A204.1 (cell line): Measurements from ENCODE around the gene MOB3A.

Experiments used
- FAIRE-seq: peaks from 2 replicates; lab custom pipeline; 2012; peaks lifted over from hg19 to GRCh38; lab: Jason Lieb, UNC

The MOB3A gene

DNA sequence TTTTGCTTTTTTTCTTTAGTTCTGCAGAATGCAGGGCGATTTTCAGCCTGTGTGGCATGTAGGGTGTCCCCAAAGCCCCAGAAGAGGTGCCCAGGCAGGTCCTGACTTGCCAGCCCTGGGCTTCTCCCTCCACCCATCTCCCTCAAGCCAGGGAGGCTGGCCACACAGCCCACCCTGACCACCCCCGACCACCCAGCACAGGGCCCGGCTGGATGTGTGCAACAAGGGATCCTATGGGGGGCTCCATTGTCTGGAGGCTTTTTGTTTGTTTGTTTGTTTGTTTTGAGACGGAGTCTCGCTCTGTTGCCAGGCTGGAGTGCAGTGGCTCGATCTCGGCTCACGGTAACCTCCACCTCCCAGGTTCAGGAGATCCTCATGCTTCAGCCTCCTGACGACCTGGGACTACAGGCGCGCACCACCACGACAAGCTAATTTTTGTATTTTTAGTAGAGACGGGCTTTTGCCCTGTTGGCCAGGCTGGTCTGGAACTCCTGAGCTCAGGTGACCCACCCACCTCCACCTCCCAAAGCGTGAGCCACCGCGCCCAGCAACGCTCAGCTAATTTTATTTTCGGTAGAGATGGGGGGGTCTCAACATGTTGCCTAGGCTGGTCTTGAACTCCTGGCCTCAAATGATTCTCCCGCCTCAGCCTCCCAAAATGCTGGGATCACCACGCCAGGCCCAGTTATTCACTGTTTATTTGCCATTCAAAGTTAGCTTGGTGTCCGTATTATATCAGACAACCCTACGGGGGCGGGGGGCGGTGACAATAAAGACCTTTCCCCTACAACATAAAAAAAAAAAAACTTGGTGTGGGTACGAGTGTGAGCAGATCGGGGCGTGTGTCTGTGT, 37.3 kb downstream of the MOB3A start:
- FAIRE-seq, result no peak

DNA sequence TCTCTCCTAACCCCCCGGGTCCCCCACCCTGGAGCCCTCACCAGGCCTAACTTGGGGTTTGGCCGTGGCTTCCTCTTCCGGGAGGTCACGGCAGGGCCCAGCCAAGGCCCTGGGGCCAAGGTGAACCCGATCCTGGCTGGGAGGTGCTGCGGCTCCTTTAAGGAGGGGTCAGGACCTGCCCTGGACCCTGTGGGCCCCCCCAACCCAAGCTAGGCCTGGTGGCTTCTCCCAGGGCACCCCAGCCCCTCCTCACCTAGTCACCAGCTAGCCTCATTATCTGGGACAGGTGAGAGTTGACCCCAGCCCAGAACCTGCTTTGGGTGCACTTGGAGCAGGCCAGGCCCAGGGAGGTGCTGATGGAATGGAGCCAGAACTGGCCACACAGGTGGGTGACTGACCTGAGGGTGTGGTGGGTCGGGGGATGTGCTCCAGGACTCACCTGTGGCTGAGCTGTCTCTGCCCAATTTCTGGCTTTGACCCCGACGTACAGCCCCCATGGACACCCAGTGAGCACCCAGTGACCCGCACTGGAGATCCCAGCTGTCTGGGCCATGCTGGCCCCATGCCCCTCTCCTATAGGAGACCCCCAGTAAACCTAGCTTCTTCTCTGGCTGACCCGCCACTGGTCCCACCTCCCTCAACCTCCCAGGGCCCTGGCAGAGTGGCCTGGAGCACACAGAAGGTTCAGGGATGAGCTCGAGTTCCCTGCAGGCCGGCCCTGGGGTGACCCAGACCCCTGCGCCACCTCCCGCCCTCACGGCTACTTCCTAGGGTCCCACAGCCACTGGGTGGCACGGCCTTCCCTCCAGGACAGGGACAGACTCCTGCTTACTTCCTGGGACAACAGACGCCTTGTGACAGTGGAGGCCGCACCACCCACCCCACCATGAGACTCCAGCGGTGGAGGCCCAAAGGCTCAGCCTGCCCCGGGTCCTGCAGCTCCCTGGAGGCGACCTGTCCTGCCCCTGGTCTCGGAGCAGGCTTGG, 38.3 kb downstream of the MOB3A start:
- no peak for FAIRE-seq

- no peak for FAIRE-seq
These were observed 39.3 kb downstream of the MOB3A start for GRCh38 chr19:2056837-2057192.

GRCh38 chr19:2055931-2056836, 39.9 kb downstream of the MOB3A start:
- no peak for FAIRE-seq

DNA sequence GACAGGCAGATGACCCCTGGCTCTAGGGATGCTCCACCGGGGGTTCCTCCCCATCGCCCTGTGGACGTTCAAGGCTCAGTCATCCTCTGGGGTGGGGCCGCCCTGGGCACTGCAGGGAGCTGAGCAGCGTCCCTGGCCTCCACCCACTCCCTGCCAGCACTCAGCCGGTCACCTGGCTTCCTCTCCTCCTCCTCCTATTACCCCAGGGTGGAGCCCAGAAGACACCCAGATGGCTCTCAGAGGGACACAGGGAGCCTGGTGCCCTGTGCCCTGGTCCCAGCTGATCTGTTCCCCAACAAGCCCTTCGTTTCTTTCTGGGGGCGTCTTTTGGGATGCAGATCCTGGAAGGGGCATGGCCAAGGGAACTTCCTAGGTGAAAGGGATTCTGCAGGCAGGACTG, 41.4 kb downstream of the MOB3A start:
- FAIRE-seq, result no peak

- FAIRE-seq, result no peak
These were observed 42.3 kb downstream of the MOB3A start for GRCh38 chr19:2053601-2054389.

DNA sequence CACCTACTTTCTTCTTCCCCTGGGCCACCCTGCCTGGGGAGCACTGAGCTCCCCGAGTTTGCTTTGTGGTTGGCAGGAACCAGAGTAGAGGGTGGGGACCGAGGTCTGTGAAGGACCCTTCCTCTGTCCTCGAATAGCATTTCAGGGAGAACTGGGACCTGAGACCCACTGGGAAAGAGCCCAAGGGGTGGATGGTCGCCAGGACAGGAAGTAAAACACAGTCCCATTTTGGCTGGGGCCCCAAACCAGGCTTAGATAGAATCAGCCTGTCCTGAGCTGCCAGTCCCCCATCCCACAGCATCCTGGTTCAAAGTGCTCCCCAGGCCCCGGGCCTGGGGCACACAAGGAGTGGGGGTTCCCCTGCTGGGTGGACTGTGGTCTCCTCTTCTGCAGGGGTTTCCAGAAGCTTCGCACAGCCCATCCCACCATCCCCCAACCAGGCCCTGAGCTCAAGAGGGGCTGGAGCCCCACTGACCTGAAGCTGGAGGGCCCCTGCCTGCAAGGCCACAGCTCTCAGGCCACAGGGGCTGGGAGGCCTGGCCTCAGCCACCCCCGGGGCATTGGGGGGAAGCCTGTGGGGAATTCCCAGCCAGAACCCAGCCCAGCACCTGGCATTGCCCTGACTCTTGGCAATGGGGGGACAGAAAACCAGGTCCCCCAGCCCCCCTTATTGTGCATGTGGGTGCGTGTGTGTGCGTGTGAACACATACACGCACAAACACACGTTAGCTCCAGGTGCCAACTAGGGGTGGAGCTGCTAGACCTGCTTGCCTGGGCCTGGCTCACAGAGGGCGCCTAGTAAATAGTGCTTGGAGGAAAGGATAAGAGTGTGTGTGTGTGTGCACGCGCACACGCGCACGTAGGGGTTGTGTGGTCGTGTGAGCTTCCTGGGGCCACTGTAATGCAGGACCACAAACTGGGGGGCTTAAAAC, 44.1 kb downstream of the MOB3A start:
- no peak for FAIRE-seq

- no peak for FAIRE-seq
These were observed 44.9 kb downstream of the MOB3A start, which contains the start of gene MKNK2 for GRCh38 chr19:2050991-2051772. Gene MKNK2 (minus strand): TSS chr19:2051244. CDS start chr19:2050851, 393 bp downstream.

DNA sequence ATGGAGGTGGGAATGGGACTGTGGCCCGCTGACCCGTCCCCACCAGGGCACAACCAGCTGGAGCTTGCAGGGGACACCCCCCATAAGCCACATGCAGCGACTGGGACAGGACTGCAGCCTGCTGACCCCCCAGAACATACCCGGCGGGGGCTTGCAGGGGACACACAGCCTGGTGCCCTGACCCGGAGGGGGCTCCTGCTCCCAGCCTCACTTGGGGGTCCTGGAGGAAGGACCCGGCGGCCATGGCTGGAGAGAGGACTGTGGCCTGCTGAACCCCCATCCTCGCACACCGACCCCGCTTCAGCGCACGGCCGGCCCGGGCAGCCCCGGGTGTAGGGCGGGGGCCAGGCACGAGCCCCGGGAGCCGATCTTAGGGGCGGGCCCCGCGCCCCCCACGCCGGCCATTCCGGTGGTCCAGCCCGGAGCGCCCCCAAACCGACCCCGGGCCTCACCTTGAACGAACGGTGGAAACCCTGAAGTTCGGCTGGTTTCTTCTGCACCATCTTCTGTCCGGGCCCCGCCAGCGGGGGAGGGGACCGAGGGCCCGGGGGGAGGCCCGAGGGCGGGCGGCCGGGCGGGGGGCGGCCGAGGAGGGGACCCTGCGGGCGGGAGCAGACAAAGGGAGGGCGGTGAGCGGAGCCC, 45.7 kb downstream of the MOB3A start:
- no peak for FAIRE-seq

DNA sequence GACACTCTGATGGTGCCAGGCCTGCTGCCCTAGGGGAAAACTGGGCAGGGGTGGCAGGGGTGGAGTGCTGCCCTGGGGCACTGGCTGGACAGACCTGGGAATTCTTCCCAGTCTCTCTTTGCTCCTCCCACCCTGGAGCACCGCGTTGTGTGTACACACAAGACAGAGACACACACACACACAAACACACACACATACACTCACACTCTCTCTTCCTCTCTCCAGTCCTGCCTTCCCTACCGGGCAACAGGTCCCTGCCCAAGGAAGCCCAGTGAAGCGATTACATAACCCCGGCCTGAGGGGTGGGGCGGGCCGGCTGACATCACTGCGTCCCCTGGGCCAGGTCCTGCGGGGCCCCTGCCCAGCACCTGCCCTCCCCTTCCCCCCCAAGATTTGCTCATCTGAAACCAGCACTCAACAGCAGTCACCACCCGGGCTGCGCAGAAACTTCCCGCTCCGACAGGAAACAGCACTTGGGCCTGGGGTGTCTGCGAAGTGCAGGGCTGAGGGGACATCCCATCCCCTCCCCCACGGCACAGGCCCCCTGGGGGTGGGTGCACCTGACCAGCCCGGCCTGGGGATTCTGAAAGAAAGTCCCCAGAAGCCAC, 46.3 kb downstream of the MOB3A start:
- FAIRE-seq, result no peak

- FAIRE-seq, result no peak
These were observed 47.0 kb downstream of the MOB3A start for GRCh38 chr19:2048959-2049740.

- no peak for FAIRE-seq
These were observed 47.8 kb downstream of the MOB3A start for GRCh38 chr19:2048104-2048958.

DNA sequence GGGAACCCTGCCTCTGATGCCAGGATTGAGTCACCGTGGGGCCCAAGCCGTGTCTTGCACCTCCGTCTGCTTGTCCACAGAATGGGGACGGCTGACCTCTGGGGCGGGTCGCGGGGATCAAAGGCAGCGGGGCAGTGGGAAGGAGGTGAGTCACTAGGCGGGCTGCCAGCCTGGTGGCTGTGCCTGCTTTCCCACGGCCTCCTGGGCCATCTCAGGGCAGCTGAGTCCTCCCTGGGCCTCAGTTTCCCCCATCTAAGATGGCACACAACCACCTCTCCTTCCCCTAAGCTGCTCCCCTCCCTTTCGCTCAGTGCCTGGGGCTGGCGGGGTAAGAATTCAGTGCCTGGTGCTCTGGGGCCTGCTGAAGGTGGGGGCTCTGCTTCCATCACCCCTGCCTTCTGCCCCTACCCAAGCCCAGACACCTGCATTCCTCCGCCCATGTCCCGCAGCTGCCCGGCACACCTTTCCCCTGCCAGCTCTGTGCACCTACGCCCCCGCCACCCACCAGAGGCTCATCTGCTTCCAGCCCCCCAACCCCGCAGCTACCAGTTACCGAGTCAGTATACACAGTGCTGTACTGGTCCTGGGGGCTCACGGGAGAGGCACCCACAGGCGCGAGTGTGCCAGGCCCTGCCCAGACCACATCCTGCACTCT, 48.5 kb downstream of the MOB3A start:
- no peak for FAIRE-seq

- no peak for FAIRE-seq
These were observed 49.1 kb downstream of the MOB3A start for GRCh38 chr19:2047076-2047448.

DNA sequence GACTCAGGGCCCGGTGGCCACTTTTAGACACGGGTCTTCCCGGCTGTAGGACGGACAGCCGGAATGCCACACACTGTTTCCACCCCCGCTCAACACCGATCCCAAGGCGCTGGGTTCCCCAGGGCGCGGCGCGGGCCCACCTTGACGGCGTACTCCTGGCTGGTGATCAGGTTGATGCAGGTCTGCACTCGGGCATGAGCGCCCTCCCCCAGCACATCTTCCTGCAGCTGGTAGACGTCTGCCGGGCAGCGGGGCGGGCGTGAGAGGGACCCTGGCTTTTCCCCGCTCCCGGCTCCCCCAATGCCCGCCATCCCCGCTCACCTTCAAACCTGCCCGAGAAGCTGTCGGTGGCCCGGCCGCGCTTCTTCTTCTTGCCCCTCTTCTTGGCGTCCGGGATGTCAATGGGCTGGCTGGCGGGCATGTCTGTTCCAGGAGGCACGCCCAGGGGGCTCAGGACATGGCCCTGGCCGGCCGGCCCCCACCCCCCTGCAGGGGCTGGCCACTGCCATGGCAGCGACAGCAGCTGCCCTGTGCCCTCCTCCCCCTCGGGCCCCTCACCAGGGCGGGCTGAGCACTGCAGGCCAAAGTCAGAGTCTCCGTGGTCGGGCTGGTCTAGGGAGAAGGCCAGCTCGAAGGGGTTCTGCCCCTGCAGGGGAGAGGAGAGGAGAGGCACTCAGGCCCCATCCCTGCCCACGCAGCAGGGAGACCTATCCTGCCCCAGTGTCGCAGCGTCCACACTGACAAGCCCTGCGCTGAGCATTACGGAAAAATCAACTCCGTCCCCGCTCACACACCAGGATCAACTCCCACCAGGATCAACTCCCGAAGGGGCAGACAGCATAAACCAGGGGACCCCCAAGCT, 49.8 kb downstream of the MOB3A start:
- no peak for FAIRE-seq
